Right cardiac atrium (tissue), 5 donors: ENCODE data around the gene FER. TPM values are rescaled to one million over a fixed set of nuclear protein-coding genes. Genes with fewer than 3 reads are reported as not detected.
A peak's percentile ranks its signal among the peaks of the same experiment; 100 is the strongest.
"Not testable (repeated sequence)": the region's sequence is repeated elsewhere in the genome, so short reads cannot be mapped to it uniquely, and the experiment has no call there.

Experiments
- ATAC-seq, 2 donors: fragments of 200-7000 bp; cut with Tn5 transposase; one replicate each; pipeline versions ENCODE4 v1.8.0 to v1.9.1; 2020; ENCODE audit warnings: moderate library complexity in 2 of 2, mild to moderate bottlenecking in 1 of 2
- DNase-seq, 3 donors: peaks; one replicate each; pipeline ENCODE4 v3.0.0-alpha.2; 2020
- H3K27ac ChIP-seq: one replicate; pipeline ENCODE4 v1.5.1; 2013; ENCODE audit warnings: mild to moderate bottlenecking, low read length, control low read depth, moderate library complexity
- H3K27me3 ChIP-seq: one replicate; pipeline ENCODE4 v1.6.1; 2013; ENCODE audit not compliant: control insufficient read depth, insufficient read depth
- H3K4me1 ChIP-seq: one replicate; pipeline ENCODE4 v1.6.1; 2013; ENCODE audit warnings: low read length; ENCODE audit not compliant: control insufficient read depth, insufficient read depth
- H3K4me3 ChIP-seq: one replicate; pipeline ENCODE4 v1.5.1; 2013; ENCODE audit warnings: low read length, control low read depth
- H3K9me3 ChIP-seq: one replicate; pipeline ENCODE4 v1.6.1; 2013; ENCODE audit warnings: low read length; ENCODE audit not compliant: control insufficient read depth
- WGBS: extraction: QIAGEN DNeasy Blood & Tissue Kit; methylation state at CpG from one replicate; pipeline ENCODE4 v1.1.7; 2013; 5-methylcytosine and 5-hydroxymethylcytosine counted together
- intact Hi-C, 4 donors: fragments of 100-400 bp; cut with DNase I; formaldehyde crosslinking; loops; one replicate each; pipeline versions ENCODE4 v1.11.0 to v1.14.0; 2022 to 2023
- polyA plus RNA-seq: library from polyadenylated mRNA; stranded (reverse); fragments of 200-250 nt; gene quantifications from one replicate; pipeline ENCODE4 v1.2.3, GENCODE V29; 2013
- total RNA-seq, 4 donors: library from RNA; stranded (reverse); fragmentation: NEBNext Ultra II Directional; extraction: Animal tissue kit (Norgen Biotek cat#: 25700); gene quantifications; one replicate each; pipeline ENCODE4 v1.2.1, GENCODE V29; 2021
- donor health status: healthy with polysubstance abuse.
- donor health status: DM: no; HTN: yes; CAD: no.
- donor health status: DM: no; HTN: no; CAD: no.
- donor health status: DM: no; HTN: yes; CAD: no; lungs with severe emphysema.
- donor health status: DM: yes; HTN: yes; CAD: no.

Gene FER
- total and polyA plus RNA-seq, 5 donors, result 1.7 to 29.4 (median 19.2) TPM

DNA sequence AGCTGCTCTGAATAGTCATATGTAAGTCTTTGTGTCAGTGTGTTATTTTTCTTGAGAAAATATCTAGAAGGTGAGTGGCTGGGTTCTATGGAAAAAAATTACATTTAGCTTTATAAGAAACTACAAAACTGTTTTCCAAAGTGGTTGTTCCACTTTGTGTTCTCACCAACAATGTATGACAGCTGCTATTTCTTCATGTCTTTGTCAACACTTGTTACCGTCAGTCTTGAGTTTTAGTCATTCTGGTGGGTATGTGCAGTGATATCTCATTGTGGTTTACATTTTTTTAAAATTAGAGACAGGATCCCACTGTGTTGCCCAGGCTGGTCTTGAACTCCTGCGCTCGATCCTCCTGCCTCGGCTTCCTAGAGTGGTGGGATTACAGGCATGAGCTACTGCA is 415.6 kb downstream of the FER start:
- intact Hi-C loops, result no loop called here
- no peak overlapping the region for H3K4me3 ChIP-seq
- WGBS, result 96% methylated on average over 4 of the region's 4 CpGs
- no peak overlapping the region for H3K27ac ChIP-seq
- ATAC-seq (no peak), DNase-seq (no peak)
- no peaks in the 10 kb centered on the region for H3K4me1 ChIP-seq
- no peaks in the 10 kb centered on the region for H3K27me3 ChIP-seq
- H3K9me3 ChIP-seq, result no peaks in the 10 kb centered on the region

DNA sequence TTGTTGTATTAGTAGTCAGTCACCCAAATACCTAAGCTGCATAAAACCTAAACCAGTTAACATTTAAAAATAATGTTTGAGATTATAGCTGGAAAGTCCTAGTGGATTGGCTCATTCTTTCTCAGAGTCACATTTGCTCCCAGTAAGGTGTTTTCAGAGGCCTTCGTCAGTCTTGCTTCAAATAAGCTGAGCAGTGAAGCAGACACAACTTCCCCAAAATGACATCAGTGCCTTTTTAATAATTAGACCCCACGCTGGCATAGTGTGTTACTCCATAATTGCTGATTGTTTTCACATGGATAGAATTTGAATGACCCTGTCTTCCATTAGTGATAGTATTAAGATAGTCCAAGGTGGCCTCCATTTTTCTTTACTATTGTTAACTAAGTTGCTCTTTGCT is 416.3 kb downstream of the FER start:
- no peak overlapping the region for H3K27ac ChIP-seq
- 98% methylated on average over 2 of the region's 2 CpGs for WGBS
- no peaks in the 10 kb centered on the region for H3K27me3 ChIP-seq
- DNase-seq (no peak), ATAC-seq (no peak)
- no peaks in the 10 kb centered on the region for H3K4me1 ChIP-seq
- intact Hi-C loops, result no loop called here
- H3K4me3 ChIP-seq, result no peak overlapping the region
- H3K9me3 ChIP-seq, result no peaks in the 10 kb centered on the region

DNA sequence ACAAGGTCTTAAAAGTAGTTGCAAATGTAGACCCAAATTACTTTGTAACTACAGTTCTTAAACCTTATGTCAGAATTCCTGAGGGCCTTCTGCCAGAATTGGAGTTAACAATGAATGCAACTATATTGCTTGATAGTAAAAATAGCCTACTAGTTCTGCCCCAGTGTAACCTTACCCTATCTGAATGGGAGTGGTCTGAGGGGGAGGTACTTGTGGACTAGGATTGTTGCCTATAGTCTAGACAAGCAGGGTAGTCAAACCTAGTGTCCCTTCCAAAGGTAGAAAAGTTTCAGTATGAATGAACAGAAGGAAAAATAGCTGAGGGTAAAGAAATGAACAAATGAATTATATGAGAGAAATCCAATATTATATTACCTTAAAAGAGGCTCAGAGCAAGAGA is 419.9 kb downstream of the FER start:
- no peak overlapping the region for H3K4me3 ChIP-seq
- H3K4me1 ChIP-seq, result no peaks in the 10 kb centered on the region
- H3K27ac ChIP-seq, result no peak overlapping the region
- no peaks in the 10 kb centered on the region for H3K27me3 ChIP-seq
- no peaks in the 10 kb centered on the region for H3K9me3 ChIP-seq
- ATAC-seq, result no peak
- intact Hi-C loops, result no loop called here
- no peak for DNase-seq

DNA sequence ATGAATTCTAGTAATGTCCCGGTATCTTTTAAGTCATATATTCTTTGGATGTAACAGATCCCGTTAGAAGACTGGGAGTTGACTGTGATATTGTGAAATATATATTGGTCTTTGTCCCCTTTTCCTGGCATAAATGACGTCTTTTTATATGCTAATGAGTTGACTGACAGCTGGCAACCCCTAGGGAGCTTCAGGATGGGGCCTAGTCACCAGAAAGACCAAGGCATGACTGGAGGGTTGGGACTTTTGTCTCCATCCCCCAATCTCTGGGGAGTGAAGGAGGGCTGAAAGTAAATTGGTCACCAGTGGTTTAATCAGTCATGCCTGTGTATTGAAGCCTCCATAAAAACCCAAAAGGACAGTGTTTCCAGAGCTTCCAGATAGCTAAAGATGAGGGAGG is 420.5 kb downstream of the FER start:
- 88% methylated on average over 3 of the region's 3 CpGs for whole genome bisulfite sequencing
- H3K4me3 ChIP-seq, result no peak overlapping the region
- no peak for DNase-seq
- no peaks in the 10 kb centered on the region for H3K9me3 ChIP-seq
- ATAC-seq, result no peak
- intact Hi-C loops, result no loop called here
- H3K27ac ChIP-seq, result no peak overlapping the region
- no peaks in the 10 kb centered on the region for H3K27me3 ChIP-seq
- no peaks in the 10 kb centered on the region for H3K4me1 ChIP-seq

DNA sequence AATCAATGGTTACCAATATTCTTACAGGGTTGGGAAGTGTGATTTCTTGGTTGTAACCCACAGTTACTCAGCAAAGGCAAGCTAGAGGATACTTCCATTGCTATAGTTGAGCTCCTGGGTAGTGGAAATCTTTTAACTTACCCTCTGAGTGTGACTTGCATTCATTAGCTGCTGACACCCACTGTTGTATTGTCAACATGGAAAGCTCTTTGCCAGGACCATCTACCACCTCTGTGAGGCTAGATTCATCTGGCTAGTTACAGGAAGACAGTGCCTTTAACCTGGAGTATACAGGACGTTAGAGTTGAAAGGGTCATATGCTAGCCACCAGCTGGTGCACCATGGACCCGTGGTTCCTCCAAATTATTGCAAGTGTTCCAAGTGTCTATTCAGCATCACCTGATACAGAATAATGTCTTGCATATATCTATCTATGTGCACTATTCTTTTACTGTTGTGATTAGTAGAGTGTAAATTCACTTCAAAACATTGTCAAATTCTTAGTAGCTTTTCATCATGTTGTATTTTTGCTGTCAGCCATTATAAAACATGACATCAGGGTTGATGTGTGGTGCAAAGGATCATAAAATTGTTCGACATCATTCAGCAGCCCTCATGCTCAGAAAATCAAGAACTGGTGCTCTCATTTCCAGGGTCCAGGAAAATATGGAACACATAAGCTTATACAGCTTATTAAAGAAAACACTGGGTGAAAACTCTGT is 423.1 kb downstream of the FER start:
- Histone ChIP-seq H3K27me3 (no peaks in the 10 kb centered on the region), H3K9me3 (no peaks in the 10 kb centered on the region), H3K27ac (no peak overlapping the region), H3K4me3 (no peak overlapping the region), H3K4me1 (no peaks in the 10 kb centered on the region)
- intact Hi-C loops, result no loop called here
- no peak for ATAC-seq
- no peak for DNase-seq
- 85% methylated on average over 3 of the region's 3 CpGs for WGBS

DNA sequence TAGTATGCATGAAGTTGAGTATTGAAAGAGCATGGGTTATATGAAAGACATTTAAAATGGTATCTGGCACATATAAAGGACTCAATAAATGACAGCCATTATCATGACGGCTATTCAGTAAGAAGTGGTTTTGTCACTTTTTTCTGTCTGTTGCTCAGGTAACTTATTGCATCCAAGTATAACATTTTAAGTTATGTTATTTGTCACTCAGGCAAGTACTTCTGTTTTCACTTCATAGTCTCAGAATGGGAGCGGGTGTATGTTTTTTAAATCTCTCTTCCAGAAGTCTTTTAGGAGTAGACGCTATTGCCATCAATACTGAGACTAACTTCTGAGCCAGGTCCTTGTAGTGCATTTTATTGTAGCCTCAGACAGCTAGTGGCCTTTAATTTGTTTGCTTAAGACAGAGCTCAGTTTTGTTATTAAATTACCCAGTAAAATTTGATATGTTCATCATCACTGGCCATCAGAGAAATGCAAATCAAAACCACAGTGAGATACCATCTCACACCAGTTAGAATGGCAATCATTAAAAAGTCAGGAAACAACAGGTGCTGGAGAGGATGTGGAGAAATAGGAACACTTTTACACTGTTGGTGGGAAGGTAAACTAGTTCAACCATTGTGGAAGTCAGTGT is 423.9 kb downstream of the FER start:
- DNase-seq, intact Hi-C loops, ATAC-seq, H3K4me3 ChIP-seq, H3K9me3 ChIP-seq, H3K27ac ChIP-seq, H3K27me3 ChIP-seq, H3K4me1 ChIP-seq: not testable (repeated sequence)
- 97% methylated on average over 3 of the region's 3 CpGs for WGBS

DNA sequence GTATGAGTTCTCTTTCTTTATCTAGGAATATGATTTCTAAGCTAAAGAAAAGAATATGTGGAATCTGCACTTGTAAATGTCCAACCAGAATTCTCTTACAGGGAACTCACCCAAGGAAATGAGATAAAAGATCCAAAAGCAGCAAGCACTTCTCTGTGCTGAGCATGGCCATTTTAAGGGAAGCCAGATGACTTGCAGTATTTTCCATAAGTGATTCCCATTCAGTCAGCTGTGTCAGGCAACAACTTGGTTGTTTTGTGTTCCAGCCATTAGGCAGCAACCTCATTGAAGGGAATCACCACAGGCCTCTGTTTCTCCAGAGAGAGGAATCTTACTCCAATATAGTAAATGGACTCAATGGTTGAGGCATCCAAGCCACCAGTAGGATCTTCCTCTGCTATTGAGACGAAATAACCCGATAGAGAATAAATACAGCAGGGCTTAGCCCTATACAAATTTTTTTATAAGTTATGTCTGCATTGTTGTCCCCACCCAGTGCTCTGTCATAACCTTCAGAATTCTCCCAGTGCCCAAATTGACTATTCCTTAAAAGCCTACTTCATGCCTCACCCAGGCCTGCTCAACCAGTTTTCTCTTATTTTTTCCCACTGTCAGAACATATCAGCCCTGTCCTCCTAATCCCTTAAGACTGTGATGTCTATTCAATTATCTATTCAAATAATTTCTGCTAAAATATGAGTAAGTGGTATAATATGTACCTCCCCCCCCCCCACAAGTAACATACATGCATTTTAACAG is 425.5 kb downstream of the FER start:
- no peak for DNase-seq
- intact Hi-C loops, result no loop called here
- Histone ChIP-seq H3K9me3 (no peaks in the 10 kb centered on the region), H3K27ac (no peak overlapping the region), H3K4me1 (no peaks in the 10 kb centered on the region), H3K4me3 (no peak overlapping the region), H3K27me3 (no peaks in the 10 kb centered on the region)
- ATAC-seq, result no peak
- over 99% methylated on average over 2 of the region's 2 CpGs for WGBS

DNA sequence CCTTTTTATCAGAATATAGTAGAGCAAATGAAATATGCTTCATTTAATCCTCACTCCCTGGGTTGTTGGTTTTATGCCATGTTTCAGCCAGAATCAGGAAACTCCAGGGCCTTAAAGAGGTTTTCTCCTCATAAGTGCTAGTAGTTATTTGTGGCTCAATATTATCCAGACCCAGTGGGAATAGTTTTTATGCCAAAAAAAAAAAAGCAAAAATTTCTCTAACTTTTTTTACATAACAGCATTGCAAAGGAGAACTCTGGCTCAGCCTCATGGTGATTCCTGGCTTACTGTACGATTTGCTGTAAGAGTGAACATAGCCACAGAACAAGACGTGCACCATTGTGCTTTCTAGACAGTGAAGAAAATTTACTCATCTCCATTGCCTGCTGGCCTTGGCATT is 429.5 kb downstream of the FER start:
- ATAC-seq, result peak; percentile 42 to 83
- Histone ChIP-seq H3K4me3 (no peak overlapping the region), H3K9me3 (no peaks in the 10 kb centered on the region), H3K4me1 (no peaks in the 10 kb centered on the region), H3K27ac (no peak overlapping the region), H3K27me3 (no peaks in the 10 kb centered on the region)
- no peak for DNase-seq
- intact Hi-C loops, result no loop called here
- WGBS, result 66% methylated on average over 2 of the region's 2 CpGs

DNA sequence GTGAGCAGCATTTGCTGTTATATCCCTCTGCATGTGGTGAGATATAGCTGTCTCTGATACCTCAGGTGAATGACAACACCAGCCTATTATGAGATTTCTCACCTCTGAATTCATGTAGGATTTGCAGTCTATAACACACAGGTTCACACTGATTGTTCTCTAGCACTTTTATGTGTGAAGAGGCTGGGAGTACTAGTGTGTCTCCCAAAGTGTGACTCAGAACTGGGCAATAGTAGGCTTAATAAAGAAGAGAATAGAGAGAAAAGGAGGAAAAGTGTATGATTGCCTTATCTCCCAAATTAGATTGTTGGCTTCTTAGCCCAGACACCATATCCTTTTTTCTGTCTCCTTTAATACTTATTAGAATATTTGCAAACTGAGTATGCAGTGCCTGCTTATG is 430.1 kb downstream of the FER start:
- Histone ChIP-seq H3K4me1 (no peaks in the 10 kb centered on the region), H3K9me3 (no peaks in the 10 kb centered on the region), H3K27ac (no peak overlapping the region), H3K27me3 (no peaks in the 10 kb centered on the region), H3K4me3 (no peak overlapping the region)
- no peak for DNase-seq
- intact Hi-C loops, result no loop called here
- no peak for ATAC-seq

DNA sequence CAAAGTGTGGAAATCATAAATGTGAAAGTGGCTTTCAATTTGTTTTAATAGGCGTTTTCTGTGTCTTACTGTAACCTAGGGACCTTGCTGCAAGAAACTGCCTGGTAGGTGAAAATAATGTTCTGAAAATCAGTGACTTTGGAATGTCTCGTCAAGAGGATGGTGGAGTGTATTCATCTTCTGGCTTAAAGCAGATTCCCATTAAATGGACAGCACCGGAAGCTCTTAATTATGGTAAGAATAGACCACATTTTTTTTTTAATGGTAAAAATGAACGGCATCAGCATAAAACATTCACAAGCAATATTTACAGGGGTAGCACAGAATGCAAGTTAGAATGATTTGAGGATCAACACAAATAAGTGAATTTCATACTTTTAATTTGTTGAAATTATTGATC is 433.0 kb downstream of the FER start:
- 97% methylated on average over 4 of the region's 4 CpGs for WGBS
- intact Hi-C loops, result no loop called here
- Histone ChIP-seq H3K27ac (no peak overlapping the region), H3K4me3 (no peak overlapping the region), H3K4me1 (no peaks in the 10 kb centered on the region), H3K27me3 (no peaks in the 10 kb centered on the region), H3K9me3 (no peaks in the 10 kb centered on the region)
- ATAC-seq (no peak), DNase-seq (no peak)

DNA sequence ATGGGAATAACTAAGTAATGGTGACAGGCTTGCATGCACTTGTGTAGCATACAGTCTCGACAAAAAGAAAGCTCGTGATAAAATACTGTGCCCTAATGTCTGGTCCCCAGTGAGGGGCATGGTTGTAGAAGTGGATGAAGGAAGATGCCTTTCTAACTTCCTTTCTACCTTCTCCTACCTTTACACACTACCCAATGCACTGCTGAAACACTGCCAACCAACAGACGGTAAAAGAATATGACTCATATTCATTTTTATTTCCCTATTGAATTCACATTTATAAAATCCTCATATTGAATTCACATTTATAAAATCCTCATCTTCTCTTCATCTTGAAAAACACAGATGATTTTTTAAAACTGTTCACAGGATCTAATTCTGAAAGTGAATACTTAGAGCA is 439.1 kb downstream of the FER start:
- Histone ChIP-seq H3K27ac (no peak overlapping the region), H3K4me3 (no peak overlapping the region), H3K27me3 (no peaks in the 10 kb centered on the region), H3K9me3 (no peaks in the 10 kb centered on the region), H3K4me1 (no peaks in the 10 kb centered on the region)
- ATAC-seq, result no peak
- intact Hi-C loops, result no loop called here
- 85% methylated on average over 3 of the region's 3 CpGs for WGBS
- DNase-seq, result no peak
